ENCODE measurements around the gene CDH20.

The CDH20 gene

GRCh38 chr18:61597316-61597715 lies 264.1 kb downstream of the CDH20 start:
- DNase-seq (ENCODE audit: extremely low spot score, insufficient read length, low read depth) (no peak), FAIRE-seq (no peak)

GRCh38 chr18:61600422-61600821 lies 267.2 kb downstream of the CDH20 start:
- DNase-seq (ENCODE audit: extremely low spot score, insufficient read length, low read depth), result no peak
- no peak for FAIRE-seq

GRCh38 chr18:61602836-61603235 lies 269.6 kb downstream of the CDH20 start:
- DNase-seq (ENCODE audit: extremely low spot score, insufficient read length, low read depth), result no peak
- no peak for FAIRE-seq

All from GM18507 (cell line).